Peyer's patch (tissue), 4 donors: ENCODE results near the gene LRRK1.

ENCODE experiments used
- POLR2A ChIP-seq, 2 donors: fragments of 450-650 bp; IDR thresholded peaks; one replicate each; pipeline ENCODE4 v1.5.1; 2017; ENCODE audit warnings: antibody characterized with exemption in 2 of 2, mild to moderate bottlenecking in 2 of 2, moderate library complexity in 2 of 2
- TF ChIP-seq, protein P1 (sequence below), 6 experiments: fragments of 450-650 bp in 4 of 6; fragments of 200-600 bp in 2 of 6; sonication (generic) in 1 of 6; IDR thresholded peaks; one replicate each; pipeline ENCODE4 v1.5.1; 2017 to 2019; ENCODE audit warnings: antibody characterized with exemption in 6 of 6, mild to moderate bottlenecking in 3 of 6, moderate library complexity in 1 of 6

DNA sequence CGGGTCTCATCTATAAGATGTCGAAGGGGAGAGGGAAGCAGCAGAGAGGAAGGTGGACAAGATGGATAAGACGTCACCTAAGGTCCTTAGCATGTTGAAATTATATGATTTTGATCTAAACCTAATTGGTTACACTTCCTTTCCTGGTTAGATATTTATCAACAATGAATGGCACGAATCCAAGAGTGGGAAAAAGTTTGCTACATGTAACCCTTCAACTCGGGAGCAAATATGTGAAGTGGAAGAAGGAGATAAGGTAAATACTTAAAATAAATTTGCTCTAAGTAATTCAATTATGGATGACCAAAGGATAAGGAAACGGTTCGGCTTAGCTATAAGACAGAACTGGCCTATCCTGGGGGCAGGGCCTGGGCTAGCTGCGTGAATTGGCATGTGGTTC is 34.0 kb upstream of the LRRK1 start:
- TF ChIP-seq, protein P1, sequence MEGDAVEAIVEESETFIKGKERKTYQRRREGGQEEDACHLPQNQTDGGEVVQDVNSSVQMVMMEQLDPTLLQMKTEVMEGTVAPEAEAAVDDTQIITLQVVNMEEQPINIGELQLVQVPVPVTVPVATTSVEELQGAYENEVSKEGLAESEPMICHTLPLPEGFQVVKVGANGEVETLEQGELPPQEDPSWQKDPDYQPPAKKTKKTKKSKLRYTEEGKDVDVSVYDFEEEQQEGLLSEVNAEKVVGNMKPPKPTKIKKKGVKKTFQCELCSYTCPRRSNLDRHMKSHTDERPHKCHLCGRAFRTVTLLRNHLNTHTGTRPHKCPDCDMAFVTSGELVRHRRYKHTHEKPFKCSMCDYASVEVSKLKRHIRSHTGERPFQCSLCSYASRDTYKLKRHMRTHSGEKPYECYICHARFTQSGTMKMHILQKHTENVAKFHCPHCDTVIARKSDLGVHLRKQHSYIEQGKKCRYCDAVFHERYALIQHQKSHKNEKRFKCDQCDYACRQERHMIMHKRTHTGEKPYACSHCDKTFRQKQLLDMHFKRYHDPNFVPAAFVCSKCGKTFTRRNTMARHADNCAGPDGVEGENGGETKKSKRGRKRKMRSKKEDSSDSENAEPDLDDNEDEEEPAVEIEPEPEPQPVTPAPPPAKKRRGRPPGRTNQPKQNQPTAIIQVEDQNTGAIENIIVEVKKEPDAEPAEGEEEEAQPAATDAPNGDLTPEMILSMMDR (IDR thresholded peaks at IDR 0.05): no peak
- no peak for TF ChIP-seq POLR2A (IDR thresholded peaks at IDR 0.05)
